ENCODE data around the gene PPFIA4. TPM values are rescaled to one million over a fixed set of nuclear protein-coding genes. Genes with fewer than 3 reads are reported as not detected.
A peak's percentile ranks its signal among the peaks of the same experiment; 100 is the strongest.

PPFIA4 gene
- total RNA-seq, 1 donor: under 0.01 TPM

- DNase-seq (ENCODE audit: low read depth in 2 of 3, low spot score in 2 of 3): no peak
Measured at GRCh38 chr1:203124546-203125317, 98.4 kb downstream of the PPFIA4 start.

- no peak for DNase-seq (ENCODE audit: low read depth in 2 of 3, low spot score in 2 of 3)
Measured at GRCh38 chr1:203126151-203126865, 100.0 kb downstream of the PPFIA4 start.

- no peak for DNase-seq (ENCODE audit: low read depth in 2 of 3, low spot score in 2 of 3)
Measured at GRCh38 chr1:203126866-203127665, 100.8 kb downstream of the PPFIA4 start.

- peak in 1 of 3 donors; percentile 39 for DNase-seq (ENCODE audit: low read depth in 2 of 3, low spot score in 2 of 3)
Measured at GRCh38 chr1:203127666-203128430, 101.6 kb downstream of the PPFIA4 start, which contains the start of gene ADORA1. TSS of gene ADORA1 (plus strand) at chr1:203127726. CDS start at chr1:203128842, 1,116 bp downstream.

- no peak for DNase-seq (ENCODE audit: low read depth in 2 of 3, low spot score in 2 of 3)
Measured at GRCh38 chr1:203128431-203128715, 102.1 kb downstream of the PPFIA4 start.

Other genes starting within 250 kb of the PPFIA4 start
- 103 TPM for gene KDM5B, start 218.1 kb upstream of the PPFIA4 start, total RNA-seq
- gene PCAT6, start 215.5 kb upstream of the PPFIA4 start, total RNA-seq: 1.1 TPM
- 8.1 TPM for gene RABIF, start 137.3 kb upstream of the PPFIA4 start, total RNA-seq
- gene KLHL12, start 99.3 kb upstream of the PPFIA4 start, total RNA-seq: 22.4 TPM
- 51.7 TPM for gene ADIPOR1, start 68.2 kb upstream of the PPFIA4 start, total RNA-seq
- gene CYB5R1, start 59.2 kb upstream of the PPFIA4 start, total RNA-seq: 41.5 TPM
- 74.1 TPM for gene TMEM183A, start 19.1 kb upstream of the PPFIA4 start, total RNA-seq
- not detected for gene MYOG, start 59.5 kb downstream of the PPFIA4 start, total RNA-seq
- gene ADORA1, start 101.2 kb downstream of the PPFIA4 start, total RNA-seq: not detected
- not detected for gene MYBPH, start 149.3 kb downstream of the PPFIA4 start, total RNA-seq
- gene CHI3L1, start 160.2 kb downstream of the PPFIA4 start, total RNA-seq: 0.81 TPM
- gene CHIT1, start 203.2 kb downstream of the PPFIA4 start, total RNA-seq: under 0.01 TPM